ENCODE results near the gene CDK14. TPM values are rescaled to one million over a fixed set of nuclear protein-coding genes. Genes with fewer than 3 reads are reported as not detected.

CDK14 gene
- total and polyA plus RNA-seq, 4 donors = 4.2 to 12.4 (median 7.4) TPM

GRCh38 chr7:90604383-90604782 lies 8.3 kb downstream of the CDK14 start:
- Histone ChIP-seq H3K27ac (ENCODE audit: low read depth in 1 of 2, low read length in 2 of 2) (no peak overlapping the region), H3K9me3 (ENCODE audit: control insufficient read depth in 4 of 4, low read length in 3 of 4) (no peaks in the 10 kb centered on the region), H3K4me1 (ENCODE audit: control insufficient read depth in 4 of 4, insufficient read depth in 4 of 4, low read length in 3 of 4) (peaks cover 0 to 6% (median 1%) of the 10 kb centered on the region in 4 donors), H3K9ac (ENCODE audit: low read depth in 1 of 2, low read length in 2 of 2) (no peak overlapping the region), H3K4me3 (ENCODE audit: low read depth in 1 of 3, low read length in 3 of 3) (no peak overlapping the region), H3K27me3 (ENCODE audit: control insufficient read depth in 4 of 4, insufficient read depth in 4 of 4, low read length in 3 of 4) (no peaks in the 10 kb centered on the region), H3K36me3 (ENCODE audit: control insufficient read depth in 4 of 4, insufficient read depth in 3 of 4, low read depth in 1 of 4, low read length in 3 of 4) (no peaks in the 10 kb centered on the region)
- no peak for TF ChIP-seq TAF1 (conservative IDR thresholded peaks at IDR 0.05)
- TF ChIP-seq HNF4A (conservative IDR thresholded peaks at IDR 0.05) = no peak
- no peak for TF ChIP-seq MAX (IDR thresholded peaks at IDR 0.05)
- no peak for TF ChIP-seq GABPA (IDR thresholded peaks at IDR 0.05 in 1 of 2, conservative IDR thresholded peaks at IDR 0.05 in 1 of 2)
- no peak for TF ChIP-seq REST (IDR thresholded peaks at IDR 0.05)
- TF ChIP-seq FOXA2 (IDR thresholded peaks at IDR 0.05) = no peak
- no peak for TF ChIP-seq HNF4G (IDR thresholded peaks at IDR 0.05)
- no peak for TF ChIP-seq JUND (IDR thresholded peaks at IDR 0.05)
- no peak for TF ChIP-seq ATF3 (IDR thresholded peaks at IDR 0.05)
- no peak for TF ChIP-seq ZBTB33 (IDR thresholded peaks at IDR 0.05)
- no peak for TF ChIP-seq RAD21 (IDR thresholded peaks at IDR 0.05)
- DNase-seq (ENCODE audit: low spot score) = no peak
- WGBS = 95% methylated on average over 5 of the region's 5 CpGs

GRCh38 chr7:90605055-90605454 lies 8.9 kb downstream of the CDK14 start:
- Histone ChIP-seq H3K27ac (ENCODE audit: low read depth in 1 of 2, low read length in 2 of 2) (no peak overlapping the region), H3K36me3 (ENCODE audit: control insufficient read depth in 4 of 4, insufficient read depth in 3 of 4, low read depth in 1 of 4, low read length in 3 of 4) (no peaks in the 10 kb centered on the region), H3K27me3 (ENCODE audit: control insufficient read depth in 4 of 4, insufficient read depth in 4 of 4, low read length in 3 of 4) (no peaks in the 10 kb centered on the region), H3K9ac (ENCODE audit: low read depth in 1 of 2, low read length in 2 of 2) (no peak overlapping the region), H3K4me1 (ENCODE audit: control insufficient read depth in 4 of 4, insufficient read depth in 4 of 4, low read length in 3 of 4) (peaks cover 0 to 6% (median under 1%) of the 10 kb centered on the region in 4 donors), H3K4me3 (ENCODE audit: low read depth in 1 of 3, low read length in 3 of 3) (no peak overlapping the region), H3K9me3 (ENCODE audit: control insufficient read depth in 4 of 4, low read length in 3 of 4) (no peaks in the 10 kb centered on the region)
- TF ChIP-seq YY1 (IDR thresholded peaks at IDR 0.05) (no peak), HNF4G (IDR thresholded peaks at IDR 0.05) (no peak), REST (IDR thresholded peaks at IDR 0.05) (no peak), ZBTB33 (IDR thresholded peaks at IDR 0.05) (no peak), HNF4A (conservative IDR thresholded peaks at IDR 0.05) (no peak), EGR1 (IDR thresholded peaks at IDR 0.05; ENCODE audit: low read depth in 2 of 2) (no peak), GABPA (IDR thresholded peaks at IDR 0.05 in 1 of 2, conservative IDR thresholded peaks at IDR 0.05 in 1 of 2) (no peak), ATF3 (IDR thresholded peaks at IDR 0.05) (no peak), FOXA2 (IDR thresholded peaks at IDR 0.05) (no peak), MAX (IDR thresholded peaks at IDR 0.05) (no peak), FOXA1 (IDR thresholded peaks at IDR 0.05) (no peak), TAF1 (conservative IDR thresholded peaks at IDR 0.05) (no peak), SP1 (IDR thresholded peaks at IDR 0.05) (no peak), CTCF (IDR thresholded peaks at IDR 0.05; ENCODE audit: low read depth, low read length, missing input control) (no peak)
- no peak for DNase-seq (ENCODE audit: low spot score)
- 89% methylated on average over 2 of the region's 2 CpGs for WGBS
